H9 (cell line): ENCODE data around the gene SNX12. TPM values are rescaled to one million over a fixed set of nuclear protein-coding genes. Genes with fewer than 3 reads are reported as not detected.

Experiments used
- DNase-seq: peaks from one replicate; pipeline ENCODE4 v3.0.0-alpha.2; 2017
- H2AFZ ChIP-seq: one replicate; pipeline ENCODE4 v1.6.1; 2013; ENCODE audit warnings: mild to moderate bottlenecking, low read length, control low read depth, moderate library complexity
- H2AK5ac ChIP-seq: 2 replicates; pipeline ENCODE4 v1.6.1; 2013; ENCODE audit warnings: low read length, control low read depth, mixed read lengths; ENCODE audit not compliant: insufficient read length
- H2BK120ac ChIP-seq: one replicate; pipeline ENCODE4 v1.6.1; 2013; ENCODE audit warnings: low read depth, mild to moderate bottlenecking, low read length, control low read depth, inconsistent platforms; ENCODE audit not compliant: poor library complexity, severe bottlenecking
- H2BK12ac ChIP-seq: 2 replicates; pipeline ENCODE4 v1.6.1; 2013; ENCODE audit warnings: low read length, control low read depth, mixed read lengths, low read depth; ENCODE audit not compliant: insufficient read length
- H2BK15ac ChIP-seq: 2 replicates; pipeline ENCODE4 v1.6.1; 2013; ENCODE audit warnings: low read depth, low read length, control low read depth
- H2BK20ac ChIP-seq: one replicate; pipeline ENCODE4 v1.6.1; 2013; ENCODE audit warnings: low read depth, mild to moderate bottlenecking, low read length, control low read depth, inconsistent platforms; ENCODE audit not compliant: poor library complexity, severe bottlenecking
- H2BK5ac ChIP-seq: 2 replicates; pipeline ENCODE4 v1.6.1; 2013; ENCODE audit warnings: low read length, control low read depth, mixed read lengths; ENCODE audit not compliant: insufficient read length
- H3K14ac ChIP-seq: 2 replicates; pipeline ENCODE4 v1.6.1; 2013; ENCODE audit warnings: low read length, control low read depth; ENCODE audit not compliant: insufficient read depth
- H3K18ac ChIP-seq: 2 replicates; pipeline ENCODE4 v1.6.1; 2013; ENCODE audit warnings: low read depth, mild to moderate bottlenecking, mixed read lengths, low read length, control low read depth; ENCODE audit not compliant: insufficient read length
- H3K23ac ChIP-seq: 2 replicates; pipeline ENCODE4 v1.6.1; 2013; ENCODE audit warnings: low read length, control low read depth, mixed read lengths, low read depth; ENCODE audit not compliant: insufficient read length
- H3K23me2 ChIP-seq: 2 replicates; pipeline ENCODE4 v1.6.1; 2013; ENCODE audit warnings: low read depth, mild to moderate bottlenecking, mixed read lengths, low read length, control low read depth; ENCODE audit not compliant: insufficient read length, poor library complexity, severe bottlenecking
- H3K27ac ChIP-seq: 2 replicates; pipeline ENCODE4 v1.5.1; 2013; ENCODE audit warnings: low read length, control low read depth, mixed read lengths, low read depth; ENCODE audit not compliant: insufficient read length
- H3K27me3 ChIP-seq: 2 replicates; pipeline ENCODE4 v1.6.1; 2013; ENCODE audit warnings: low read length, control low read depth, inconsistent platforms; ENCODE audit not compliant: insufficient read depth
- H3K4ac ChIP-seq: 2 replicates; pipeline ENCODE4 v1.6.1; 2013; ENCODE audit warnings: low read depth, mild to moderate bottlenecking, control low read depth, inconsistent platforms, low read length, moderate library complexity
- H3K4me1 ChIP-seq: 2 replicates; pipeline ENCODE4 v1.6.1; 2013; ENCODE audit warnings: low read length, control low read depth, inconsistent platforms; ENCODE audit not compliant: insufficient read depth
- H3K4me2 ChIP-seq: 2 replicates; pipeline ENCODE4 v1.6.1; 2013; ENCODE audit warnings: low read length, control low read depth, mixed read lengths; ENCODE audit not compliant: insufficient read length, insufficient read depth
- H3K56ac ChIP-seq: 2 replicates; pipeline ENCODE4 v1.6.1; 2013; ENCODE audit warnings: low read depth, mild to moderate bottlenecking, mixed read lengths, low read length, control low read depth; ENCODE audit not compliant: insufficient read length
- H3K79me1 ChIP-seq: 2 replicates; pipeline ENCODE4 v1.6.1; 2013; ENCODE audit warnings: low read depth, mild to moderate bottlenecking, moderate library complexity, low read length, control low read depth, inconsistent platforms; ENCODE audit not compliant: insufficient read depth, poor library complexity, severe bottlenecking
- H3K79me2 ChIP-seq: 2 replicates; pipeline ENCODE4 v1.6.1; 2013; ENCODE audit warnings: low read length, control low read depth, inconsistent platforms; ENCODE audit not compliant: insufficient read depth
- H3K9ac ChIP-seq: 2 replicates; pipeline ENCODE4 v1.6.1; 2013; ENCODE audit warnings: low read length, control low read depth, mixed read lengths; ENCODE audit not compliant: insufficient read length; ENCODE audit errors: extremely low read depth
- H3K9me3 ChIP-seq: one replicate; pipeline ENCODE4 v1.6.1; 2013; ENCODE audit warnings: low read depth, low read length, inconsistent platforms; ENCODE audit not compliant: control insufficient read depth
- H3T11ph ChIP-seq: one replicate; pipeline ENCODE4 v1.6.1; 2013; ENCODE audit warnings: mild to moderate bottlenecking, low read length, control low read depth, inconsistent platforms
- H4K20me1 ChIP-seq: one replicate; pipeline ENCODE4 v1.6.1; 2013; ENCODE audit not compliant: control insufficient read depth, insufficient read length, insufficient read depth
- H4K5ac ChIP-seq: 2 replicates; pipeline ENCODE4 v1.6.1; 2013; ENCODE audit warnings: low read depth, mild to moderate bottlenecking, mixed read lengths, low read length, control low read depth; ENCODE audit not compliant: insufficient read length
- H4K8ac ChIP-seq: replicated peaks from 2 replicates; pipeline ENCODE4 v1.6.1; 2013; ENCODE audit warnings: low read length, control low read depth, mixed read lengths, low read depth; ENCODE audit not compliant: insufficient read length
- H4K91ac ChIP-seq: 2 replicates; pipeline ENCODE4 v1.6.1; 2013; ENCODE audit warnings: low read depth, mild to moderate bottlenecking, moderate library complexity, mixed read lengths, low read length, control low read depth; ENCODE audit not compliant: insufficient read length
- H3K27ac Mint-ChIP-seq, 3 experiments: 2 replicates in 2 of 3; 3 replicates in 1 of 3; pipeline ENCODE4 v1.8.0; 2020 to 2021; ENCODE audit warnings: mixed read lengths in 3 of 3, mild to moderate bottlenecking in 1 of 3, moderate library complexity in 1 of 3
- H3K27me3 Mint-ChIP-seq: 2 replicates; pipeline ENCODE4 v1.8.0; 2021; ENCODE audit warnings: low read depth, mild to moderate bottlenecking, moderate library complexity, mixed read lengths
- H3K36me3 Mint-ChIP-seq, 3 experiments: 2 replicates in 2 of 3; 3 replicates in 1 of 3; pipeline ENCODE4 v1.8.0; 2020 to 2021; ENCODE audit warnings: low read depth in 3 of 3, mixed read lengths in 3 of 3; ENCODE audit not compliant: insufficient read depth in 1 of 3
- H3K4me1 Mint-ChIP-seq, 2 experiments: 2 replicates each; pipeline ENCODE4 v1.8.0; 2020; ENCODE audit warnings: mixed read lengths in 2 of 2
- H3K4me3 Mint-ChIP-seq, 2 experiments: 2 replicates in 1 of 2; 3 replicates in 1 of 2; pipeline ENCODE4 v1.8.0; 2020 to 2021; ENCODE audit warnings: mild to moderate bottlenecking in 2 of 2, mixed read lengths in 2 of 2, moderate library complexity in 1 of 2
- H3K9me3 Mint-ChIP-seq, 2 experiments: 2 replicates in 1 of 2; 3 replicates in 1 of 2; pipeline ENCODE4 v1.8.0; 2020; ENCODE audit warnings: mild to moderate bottlenecking in 2 of 2, mixed read lengths in 2 of 2, moderate library complexity in 1 of 2
- WGBS: extraction: QIAGEN DNeasy Blood & Tissue Kit; methylation state at CpG from one replicate; pipeline ENCODE4 v1.1.7; 2013; ENCODE audit warnings: missing lambda C conversion rate, low lambda C conversion rate, mixed read lengths; ENCODE audit not compliant: insufficient read length; ENCODE audit errors: extremely low coverage; 5-methylcytosine and 5-hydroxymethylcytosine counted together
- total RNA-seq: library from RNA; stranded (reverse); gene quantifications from 2 replicates; pipeline ENCODE4 v1.2.1, GENCODE V29; 2021
- TF ChIP-seq, protein P1 (sequence below): fragments of 200-600 bp; sonication (generic); conservative IDR thresholded peaks from 3 replicates; pipeline ENCODE4 v1.8.0; 2021; ENCODE audit warnings: antibody characterized with exemption, mild to moderate bottlenecking

SNX12 gene
- total RNA-seq, 1 experiment from 2014 or later, result 69.1 TPM

DNA sequence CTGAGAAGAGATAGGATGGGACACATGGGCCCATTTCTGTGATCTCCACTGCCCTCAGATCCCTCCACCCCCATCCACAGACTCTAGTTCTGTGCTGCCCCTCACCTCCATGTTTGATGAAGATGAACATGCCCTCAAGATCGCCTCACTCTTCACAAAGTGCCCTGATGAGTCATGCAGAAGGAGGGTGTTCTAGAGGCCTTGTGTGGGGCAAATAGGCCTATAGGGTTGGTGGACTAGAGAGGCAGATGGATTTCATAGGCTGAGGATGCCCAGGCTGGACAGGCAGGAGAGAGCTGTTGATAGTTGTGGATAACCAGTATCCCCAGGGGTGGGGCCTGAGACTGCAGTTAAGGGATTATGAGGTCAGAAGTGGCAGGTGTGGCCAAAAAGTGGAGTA lies 38.3 kb upstream of the SNX12 start, which contains the start of gene CXorf65:
Gene CXorf65 (minus strand): TSS at position 314 of the 400 bp plus-strand sequence. CDS start 184 bp downstream, at position 130.
- Histone ChIP-seq H2BK15ac (no peak within 1 kb of the TSS), H3K23me2 (no peaks in the 10 kb centered on the region), H3K4me1 (peaks cover 5% of the 10 kb centered on the region; the same call in 1 of the 2 replicates), H2AK5ac (no peak within 1 kb of the TSS), H3K27ac (no peak within 1 kb of the TSS), H2BK120ac (no peak within 1 kb of the TSS), H2BK20ac (no peak within 1 kb of the TSS), H4K91ac (no peak within 1 kb of the TSS), H3K9ac (no peak within 1 kb of the TSS), H3K56ac (no peak within 1 kb of the TSS), H4K8ac (no peak within 1 kb of the TSS), H2BK5ac (no peak within 1 kb of the TSS), H3K9me3 (peaks cover 12% of the 10 kb centered on the region), H4K5ac (no peak within 1 kb of the TSS), H3K14ac (no peak within 1 kb of the TSS), H3K79me2 (no peaks in the 10 kb centered on the region), H3K4me2 (no peak within 1 kb of the TSS), H4K20me1 (no peaks in the 10 kb centered on the region), H3K27me3 (no peaks in the 10 kb centered on the region), H3K18ac (no peak within 1 kb of the TSS), H3K23ac (no peak within 1 kb of the TSS), H3K4ac (no peak within 1 kb of the TSS), H3T11ph (no peak within 1 kb of the TSS), H2BK12ac (no peak within 1 kb of the TSS), H2AFZ (no peak within 1 kb of the TSS), H3K79me1 (no peaks in the 10 kb centered on the region)
- H3K4me3 Mint-ChIP-seq, result no peak within 1 kb of the TSS; a peak in 1 of 5 replicates
- H3K27me3 Mint-ChIP-seq, result peaks cover 53% of the 10 kb centered on the region
- H3K9me3 Mint-ChIP-seq, result peaks cover 78 to 85% of the 10 kb centered on the region in 2 experiments
- H3K27ac Mint-ChIP-seq, result no peak within 1 kb of the TSS; a peak in 1 of 7 replicates
- peaks cover 25 to 43% of the 10 kb centered on the region in 2 experiments for H3K4me1 Mint-ChIP-seq
- H3K36me3 Mint-ChIP-seq, result peaks cover 2 to 11% (median 8%) of the 10 kb centered on the region in 3 experiments; a peak in 5 of 7 replicates
- WGBS, result no CpG with 5 or more reads among the region's 1 CpG
- DNase-seq, result no peak
- TF ChIP-seq, protein P1, sequence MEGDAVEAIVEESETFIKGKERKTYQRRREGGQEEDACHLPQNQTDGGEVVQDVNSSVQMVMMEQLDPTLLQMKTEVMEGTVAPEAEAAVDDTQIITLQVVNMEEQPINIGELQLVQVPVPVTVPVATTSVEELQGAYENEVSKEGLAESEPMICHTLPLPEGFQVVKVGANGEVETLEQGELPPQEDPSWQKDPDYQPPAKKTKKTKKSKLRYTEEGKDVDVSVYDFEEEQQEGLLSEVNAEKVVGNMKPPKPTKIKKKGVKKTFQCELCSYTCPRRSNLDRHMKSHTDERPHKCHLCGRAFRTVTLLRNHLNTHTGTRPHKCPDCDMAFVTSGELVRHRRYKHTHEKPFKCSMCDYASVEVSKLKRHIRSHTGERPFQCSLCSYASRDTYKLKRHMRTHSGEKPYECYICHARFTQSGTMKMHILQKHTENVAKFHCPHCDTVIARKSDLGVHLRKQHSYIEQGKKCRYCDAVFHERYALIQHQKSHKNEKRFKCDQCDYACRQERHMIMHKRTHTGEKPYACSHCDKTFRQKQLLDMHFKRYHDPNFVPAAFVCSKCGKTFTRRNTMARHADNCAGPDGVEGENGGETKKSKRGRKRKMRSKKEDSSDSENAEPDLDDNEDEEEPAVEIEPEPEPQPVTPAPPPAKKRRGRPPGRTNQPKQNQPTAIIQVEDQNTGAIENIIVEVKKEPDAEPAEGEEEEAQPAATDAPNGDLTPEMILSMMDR, result no peak
